ENCODE results near the gene OR4C6. TPM values are rescaled to one million over a fixed set of nuclear protein-coding genes. Genes with fewer than 3 reads are reported as not detected.

The OR4C6 gene
- total RNA-seq, 1 donor from 2014 or later = not detected

GRCh38 chr11:55658031-55658573, 3.9 kb upstream of the OR4C6 start:
- Mint-ChIP-seq H3K9me3 (no peaks in the 10 kb centered on the region), H3K27me3 (no peaks in the 10 kb centered on the region), H3K4me1 (ENCODE audit: unreplicated experiment) (no peaks in the 10 kb centered on the region), H3K36me3 (no peaks in the 10 kb centered on the region), H3K4me3 (no peak overlapping the region), H3K27ac (no peak overlapping the region)
- no peak for DNase-seq (ENCODE audit: extremely low spot score, unreplicated experiment)
- TF ChIP-seq, protein P1, sequence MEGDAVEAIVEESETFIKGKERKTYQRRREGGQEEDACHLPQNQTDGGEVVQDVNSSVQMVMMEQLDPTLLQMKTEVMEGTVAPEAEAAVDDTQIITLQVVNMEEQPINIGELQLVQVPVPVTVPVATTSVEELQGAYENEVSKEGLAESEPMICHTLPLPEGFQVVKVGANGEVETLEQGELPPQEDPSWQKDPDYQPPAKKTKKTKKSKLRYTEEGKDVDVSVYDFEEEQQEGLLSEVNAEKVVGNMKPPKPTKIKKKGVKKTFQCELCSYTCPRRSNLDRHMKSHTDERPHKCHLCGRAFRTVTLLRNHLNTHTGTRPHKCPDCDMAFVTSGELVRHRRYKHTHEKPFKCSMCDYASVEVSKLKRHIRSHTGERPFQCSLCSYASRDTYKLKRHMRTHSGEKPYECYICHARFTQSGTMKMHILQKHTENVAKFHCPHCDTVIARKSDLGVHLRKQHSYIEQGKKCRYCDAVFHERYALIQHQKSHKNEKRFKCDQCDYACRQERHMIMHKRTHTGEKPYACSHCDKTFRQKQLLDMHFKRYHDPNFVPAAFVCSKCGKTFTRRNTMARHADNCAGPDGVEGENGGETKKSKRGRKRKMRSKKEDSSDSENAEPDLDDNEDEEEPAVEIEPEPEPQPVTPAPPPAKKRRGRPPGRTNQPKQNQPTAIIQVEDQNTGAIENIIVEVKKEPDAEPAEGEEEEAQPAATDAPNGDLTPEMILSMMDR (conservative IDR thresholded peaks at IDR 0.05) = no peak

DNA sequence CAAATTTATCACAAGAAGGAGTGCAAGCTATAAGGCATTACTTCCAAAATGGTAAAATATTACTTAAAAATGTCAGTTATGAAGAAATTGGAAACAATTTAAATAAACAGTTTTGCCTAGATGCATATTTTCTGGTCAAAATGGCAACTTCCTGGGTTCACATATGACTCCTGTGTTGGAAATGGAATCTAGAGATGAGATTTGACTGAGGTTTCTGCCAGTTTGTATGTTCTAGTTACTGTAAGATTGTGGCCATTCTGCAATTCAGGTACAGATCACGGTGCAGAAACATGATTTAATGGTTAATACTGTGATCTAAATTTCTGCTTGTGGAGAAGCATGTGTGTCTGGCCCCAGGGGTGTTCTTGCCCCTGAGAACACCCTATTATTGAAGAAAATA, 3.4 kb upstream of the OR4C6 start:
- no peak overlapping the region for H3K4me3 Mint-ChIP-seq
- DNase-seq (ENCODE audit: extremely low spot score, unreplicated experiment) = no peak
- TF ChIP-seq, protein P1 (conservative IDR thresholded peaks at IDR 0.05) = no peak
- no peaks in the 10 kb centered on the region for H3K9me3 Mint-ChIP-seq
- no peak overlapping the region for H3K27ac Mint-ChIP-seq
- no peaks in the 10 kb centered on the region for H3K4me1 Mint-ChIP-seq (ENCODE audit: unreplicated experiment)
- H3K27me3 Mint-ChIP-seq = no peaks in the 10 kb centered on the region
- no peaks in the 10 kb centered on the region for H3K36me3 Mint-ChIP-seq

- no peaks in the 10 kb centered on the region for H3K9me3 Mint-ChIP-seq
Observed at GRCh38 chr11:55669376-55669775, 7.4 kb downstream of the OR4C6 start.

GRCh38 chr11:55673860-55674259, 11.9 kb downstream of the OR4C6 start:
- no peak for DNase-seq (ENCODE audit: extremely low spot score, unreplicated experiment)
- H3K36me3 Mint-ChIP-seq = no peaks in the 10 kb centered on the region
- no peaks in the 10 kb centered on the region for H3K27me3 Mint-ChIP-seq
- H3K9me3 Mint-ChIP-seq = no peaks in the 10 kb centered on the region
- H3K4me3 Mint-ChIP-seq = no peak overlapping the region
- no peak overlapping the region for H3K27ac Mint-ChIP-seq
- no peaks in the 10 kb centered on the region for H3K4me1 Mint-ChIP-seq (ENCODE audit: unreplicated experiment)
- TF ChIP-seq, protein P1 (conservative IDR thresholded peaks at IDR 0.05) = no peak

More at GRCh38 chr11:55669376-55669775, 7.4 kb downstream of the OR4C6 start:
- H3K4me1 Mint-ChIP-seq (ENCODE audit: unreplicated experiment) = no peaks in the 10 kb centered on the region
- TF ChIP-seq, protein P1 (conservative IDR thresholded peaks at IDR 0.05) = no peak
- H3K4me3 Mint-ChIP-seq = no peak overlapping the region
- DNase-seq (ENCODE audit: extremely low spot score, unreplicated experiment) = no peak
- no peaks in the 10 kb centered on the region for H3K36me3 Mint-ChIP-seq
- H3K27me3 Mint-ChIP-seq = no peaks in the 10 kb centered on the region
- H3K27ac Mint-ChIP-seq = no peak overlapping the region

DNA sequence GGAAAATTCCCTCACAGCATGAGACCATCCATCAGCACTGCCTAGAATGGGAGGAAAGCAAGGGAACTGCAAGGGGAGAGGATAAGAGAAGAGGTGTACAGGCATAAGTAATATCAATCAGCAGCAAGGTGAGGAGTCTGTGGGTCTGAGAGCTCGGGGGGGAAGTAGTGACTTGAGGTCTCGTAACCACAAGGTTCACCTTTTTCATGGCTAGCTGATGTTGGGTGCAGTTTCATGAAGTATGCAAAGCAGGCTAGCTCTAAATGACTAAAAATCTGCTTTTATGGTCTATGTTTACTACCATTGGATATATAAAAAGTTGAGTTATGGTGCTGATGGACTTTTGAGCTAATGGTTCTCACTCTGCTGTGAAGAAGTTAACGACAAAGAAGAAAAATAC, 35.8 kb downstream of the OR4C6 start:
- no peaks in the 10 kb centered on the region for H3K4me1 Mint-ChIP-seq (ENCODE audit: unreplicated experiment)
- H3K4me3 Mint-ChIP-seq = no peak overlapping the region
- H3K27ac Mint-ChIP-seq = no peak overlapping the region
- no peaks in the 10 kb centered on the region for H3K9me3 Mint-ChIP-seq
- DNase-seq (ENCODE audit: extremely low spot score, unreplicated experiment) = no peak
- no peaks in the 10 kb centered on the region for H3K36me3 Mint-ChIP-seq
- TF ChIP-seq, protein P1 (conservative IDR thresholded peaks at IDR 0.05) = no peak
- no peaks in the 10 kb centered on the region for H3K27me3 Mint-ChIP-seq

- H3K4me1 Mint-ChIP-seq (ENCODE audit: unreplicated experiment) = no peaks in the 10 kb centered on the region
- no peak overlapping the region for H3K4me3 Mint-ChIP-seq
Observed at GRCh38 chr11:55701429-55701828, 39.4 kb downstream of the OR4C6 start.

More at GRCh38 chr11:55701429-55701828, 39.4 kb downstream of the OR4C6 start:
- Mint-ChIP-seq H3K36me3 (no peaks in the 10 kb centered on the region), H3K27ac (no peak overlapping the region), H3K9me3 (no peaks in the 10 kb centered on the region), H3K27me3 (no peaks in the 10 kb centered on the region)
- TF ChIP-seq, protein P1 (conservative IDR thresholded peaks at IDR 0.05) = no peak
- no peak for DNase-seq (ENCODE audit: extremely low spot score, unreplicated experiment)

All from type B pancreatic cell (in vitro differentiated cells).